GF-D8 (cell line): ENCODE measurements around the gene CDS2.

Experiments used
- DNase-seq: peaks from one replicate; lab custom pipeline; 2025; lab: John Stamatoyannopoulos, UW

Gene CDS2

DNA sequence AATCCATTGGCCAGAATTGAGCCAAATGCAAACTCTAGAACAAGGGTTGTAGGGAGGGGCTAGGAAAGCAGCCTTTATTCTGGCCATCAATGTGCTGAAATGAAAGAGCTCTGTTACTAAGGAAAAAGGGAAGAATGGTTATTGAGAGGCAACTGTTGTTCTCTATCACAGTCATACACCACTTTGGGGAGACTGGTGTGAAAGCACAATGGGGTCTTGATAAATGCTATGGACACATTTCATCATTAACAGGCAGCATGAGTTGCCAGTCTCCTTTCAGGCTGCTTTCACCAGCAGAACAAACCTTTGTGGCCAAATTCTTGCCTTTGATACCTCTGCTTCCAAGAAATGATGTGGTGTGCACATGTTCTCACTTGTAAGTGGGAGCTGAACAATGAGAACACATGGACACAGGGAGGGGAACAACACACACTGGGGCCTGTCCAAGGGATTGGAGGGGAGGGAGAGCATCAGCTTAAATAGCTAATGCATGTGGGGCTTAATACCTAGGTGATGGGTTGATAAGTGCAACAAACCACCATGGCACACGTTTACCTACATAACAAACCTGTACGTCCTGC lies 86.2 kb downstream of the CDS2 start:
- no peak for DNase-seq

DNA sequence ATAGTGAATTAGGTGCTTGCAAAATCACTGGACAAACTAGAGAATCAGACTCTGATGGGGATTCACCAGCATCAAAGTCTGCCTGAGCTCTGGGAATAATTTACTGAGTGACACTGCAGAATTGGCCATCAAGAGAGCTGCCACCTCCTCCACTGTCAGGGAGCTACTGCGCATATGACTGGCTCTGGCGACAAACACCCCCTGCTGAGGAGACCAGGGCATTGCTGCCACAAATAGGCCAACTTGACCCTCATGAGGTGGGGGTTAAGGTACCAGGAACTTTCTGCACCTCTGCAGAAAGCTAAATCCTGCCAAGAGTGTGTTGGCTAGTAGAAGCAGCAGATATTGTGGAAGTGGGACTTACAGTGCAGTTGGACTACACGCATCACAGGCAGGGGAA lies 88.0 kb downstream of the CDS2 start:
- no peak for DNase-seq

DNA sequence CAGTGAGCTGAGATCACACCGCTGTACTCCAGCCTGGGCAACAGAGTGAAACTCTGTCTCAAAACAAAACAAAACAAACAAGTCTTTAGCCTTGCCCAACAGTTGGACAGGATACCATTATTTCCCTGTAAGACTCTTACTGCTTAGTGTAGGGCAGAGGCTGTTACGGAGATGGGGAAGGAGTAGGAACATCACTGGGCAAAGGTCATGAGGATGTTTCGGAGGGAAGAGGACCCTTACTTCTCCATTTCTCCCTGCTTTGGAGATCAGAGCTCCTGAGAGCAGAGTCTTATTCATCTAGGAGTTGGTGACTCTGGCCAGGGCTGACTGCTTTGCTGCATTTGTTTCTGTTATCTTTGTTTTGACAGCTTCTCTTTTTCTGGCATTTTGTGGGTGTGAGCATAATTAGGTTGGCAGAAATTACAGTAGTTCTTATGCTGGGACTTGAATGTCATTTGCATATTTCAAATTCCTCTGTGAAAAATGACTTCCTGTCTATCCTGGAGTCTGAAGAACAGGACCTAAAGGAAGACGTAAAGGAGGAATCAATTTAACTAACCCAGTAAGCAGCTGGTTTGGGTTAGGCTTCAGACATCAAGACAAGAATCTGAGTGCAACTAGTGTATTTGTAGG lies 89.0 kb downstream of the CDS2 start:
- DNase-seq: no peak

DNA sequence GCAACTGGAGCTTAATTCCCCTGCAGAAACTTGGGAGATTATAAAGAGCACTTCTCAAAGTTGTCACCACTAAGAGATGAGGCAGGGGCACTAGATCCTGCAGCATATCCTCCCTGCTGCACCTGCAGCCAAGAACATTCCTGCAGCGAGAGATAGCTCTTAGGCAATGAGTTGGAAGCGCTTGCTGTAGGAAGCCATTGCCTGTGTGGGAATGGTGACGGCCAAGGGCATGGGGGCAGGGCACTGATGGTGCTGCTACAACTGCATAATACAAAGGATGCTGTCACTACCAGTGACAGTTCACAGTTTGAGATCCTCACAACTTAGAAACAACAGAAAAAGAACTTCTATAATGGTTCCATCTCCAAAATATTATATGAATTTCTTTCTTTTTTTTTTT lies 89.9 kb downstream of the CDS2 start:
- no peak for DNase-seq

DNA sequence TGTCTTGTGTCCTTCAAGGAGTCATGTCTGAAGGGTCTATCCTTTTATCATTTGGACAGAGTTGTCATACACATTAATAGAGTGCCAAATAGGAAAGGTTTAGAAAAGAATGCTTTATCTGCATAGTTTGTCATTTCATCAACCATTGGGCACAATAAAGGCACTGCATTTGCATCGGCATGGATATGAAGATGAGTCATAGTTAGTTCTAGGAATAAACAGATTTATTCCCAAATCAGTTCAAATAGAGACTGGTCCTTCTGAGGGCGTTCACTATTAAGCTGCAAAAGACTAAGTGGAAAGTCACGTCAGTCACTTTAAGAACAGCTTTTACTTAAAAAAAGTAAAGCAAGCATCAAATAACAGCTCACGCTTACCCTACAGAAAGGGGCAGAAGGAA lies 90.8 kb downstream of the CDS2 start:
- DNase-seq: no peak

DNA sequence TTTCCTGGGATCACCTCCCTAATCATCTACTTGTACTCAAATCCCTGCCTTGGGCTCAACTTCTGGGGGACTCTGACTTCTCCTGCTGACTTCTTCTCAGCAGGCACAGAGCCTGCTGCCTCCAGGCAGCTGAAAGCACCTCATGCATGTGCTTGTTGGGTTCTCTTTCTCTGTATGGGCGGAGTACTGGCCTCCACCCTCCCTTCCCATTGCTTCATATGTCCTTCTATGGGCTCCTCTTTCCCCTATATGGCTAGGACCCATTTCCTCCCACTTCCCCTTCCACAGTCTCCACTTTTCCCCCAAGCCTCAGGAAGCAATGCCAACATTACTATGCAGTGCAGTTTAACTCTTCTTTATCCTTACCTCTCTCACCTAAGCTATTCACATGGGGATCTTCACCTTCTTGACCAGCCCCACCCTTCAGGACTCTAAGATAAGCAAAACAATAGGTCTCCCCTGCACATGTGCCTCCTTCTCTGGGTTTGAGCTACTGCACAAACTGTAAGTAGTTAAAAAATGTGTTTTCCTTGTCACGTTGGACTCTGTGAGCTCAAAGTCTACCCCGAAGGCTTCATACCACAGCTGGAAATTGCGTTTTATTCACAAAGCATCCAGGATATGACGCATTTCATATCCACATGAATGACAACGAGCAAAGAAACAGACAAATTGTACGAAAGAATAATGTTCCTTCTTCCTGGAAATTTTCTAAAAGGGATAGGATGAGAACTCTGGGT lies 93.7 kb downstream of the CDS2 start:
- no peak for DNase-seq

DNA sequence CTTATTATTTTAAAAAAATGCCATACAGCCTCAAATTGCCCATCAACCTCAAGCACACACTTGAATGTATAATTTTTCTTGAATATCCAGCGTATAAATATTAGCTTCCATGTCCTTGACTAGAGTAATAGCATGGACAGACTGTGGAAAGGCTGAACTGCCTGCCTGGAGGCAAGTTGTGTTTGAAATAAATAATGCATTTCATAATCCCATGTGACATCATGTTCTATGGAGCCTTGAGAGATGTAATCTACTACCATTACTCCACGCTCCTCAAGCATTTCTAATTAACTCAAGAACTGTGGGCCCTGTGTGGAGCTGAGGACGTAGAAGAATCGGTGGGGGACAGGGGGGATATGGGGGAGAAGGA lies 94.2 kb downstream of the CDS2 start:
- no peak for DNase-seq

DNA sequence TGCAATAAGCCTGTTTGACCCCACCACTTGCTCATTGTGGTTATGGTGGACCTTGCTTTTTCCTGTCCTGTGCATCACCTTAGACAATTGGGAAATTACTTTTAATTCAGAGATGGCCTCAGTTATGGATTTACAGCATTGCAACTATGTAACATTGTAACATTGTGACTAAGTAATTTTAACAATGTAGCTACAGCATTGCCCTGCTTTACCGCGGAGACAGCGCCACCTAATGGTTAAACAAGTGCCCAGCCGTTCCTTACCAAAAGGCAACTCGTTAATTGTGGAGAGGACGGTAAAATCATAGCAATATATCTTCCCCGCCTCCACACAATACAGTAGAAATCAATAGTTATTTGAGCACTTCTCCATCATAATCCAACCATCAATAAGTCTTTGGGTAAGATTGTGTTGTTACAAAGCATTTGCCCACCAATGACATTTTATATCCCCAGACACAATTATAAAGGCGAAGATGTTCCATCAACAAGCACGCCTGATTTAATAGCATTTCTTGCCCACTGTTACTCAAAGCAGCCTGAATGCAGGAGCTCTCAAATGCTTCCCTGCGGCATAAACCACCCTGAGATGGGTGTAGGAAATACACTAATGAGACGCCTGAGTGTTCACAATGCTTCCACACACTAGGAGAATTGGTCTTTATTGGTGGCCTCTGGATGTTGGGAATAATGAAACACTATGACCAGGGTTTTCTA lies 96.3 kb downstream of the CDS2 start:
- DNase-seq: no peak

DNA sequence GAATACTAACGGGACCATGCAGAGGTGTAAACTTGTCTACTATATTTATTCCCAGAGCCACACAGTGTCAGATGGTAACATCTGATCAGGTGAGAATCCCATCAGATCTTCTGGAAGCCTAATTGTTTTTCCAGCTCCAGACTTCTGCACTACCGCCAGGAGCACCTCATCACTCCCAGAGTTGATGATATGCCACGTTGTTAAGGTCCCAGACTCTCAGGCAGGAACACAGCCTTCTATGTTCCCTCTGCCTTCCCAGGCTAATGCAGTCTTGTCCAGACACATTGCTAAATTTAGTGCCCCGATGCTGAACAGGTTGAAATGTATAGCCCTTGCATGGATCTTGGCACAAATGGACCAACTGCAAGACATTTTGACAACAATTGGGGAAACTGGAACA lies 103.7 kb downstream of the CDS2 start:
- no peak for DNase-seq

DNA sequence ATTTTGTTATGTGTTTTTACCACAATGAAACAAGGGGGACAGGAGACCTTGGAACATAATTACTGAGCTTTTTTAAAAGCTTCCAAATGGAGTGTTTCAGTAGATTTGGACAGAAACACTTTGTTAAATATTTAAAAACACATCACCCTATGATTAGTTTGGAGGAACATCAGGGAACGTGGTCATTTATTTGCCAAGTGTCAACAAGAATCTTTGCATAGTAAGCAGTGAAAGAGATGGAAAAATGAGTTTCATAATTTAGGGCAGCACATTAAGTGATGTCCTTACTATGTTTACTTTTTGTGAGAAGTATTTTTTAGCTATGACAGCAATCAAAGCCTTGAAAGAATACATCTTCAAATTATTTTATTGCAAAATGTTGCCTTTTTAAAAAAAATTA lies 107.3 kb downstream of the CDS2 start:
- DNase-seq: no peak

DNA sequence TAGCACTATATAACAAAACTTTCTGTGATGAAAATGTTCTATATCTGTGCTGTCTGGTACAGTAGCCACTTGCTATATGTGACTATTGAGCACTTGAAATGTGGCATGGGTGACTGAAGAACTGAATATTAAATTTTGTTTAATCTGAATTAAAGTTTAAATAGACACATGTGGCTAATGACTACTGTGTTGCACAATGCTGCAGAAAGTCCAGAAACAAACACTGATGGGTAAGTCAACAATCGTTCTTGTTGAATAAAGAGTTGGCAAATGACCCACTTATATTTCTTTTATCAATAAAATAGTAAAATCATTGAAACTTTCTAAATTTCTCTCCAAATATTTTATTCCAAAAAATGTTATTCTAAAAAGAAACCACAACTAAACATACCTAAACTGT lies 108.2 kb downstream of the CDS2 start:
- no peak for DNase-seq
